GM19438 (cell line): ENCODE measurements around the gene PIK3C2A.
"Not testable (repeated sequence)": the region's sequence is repeated elsewhere in the genome, so short reads cannot be mapped to it uniquely, and the experiment has no call there.

ENCODE experiments used
- ATAC-seq: cut with Tn5 transposase; IDR thresholded peaks from one replicate; pipeline ENCODE4 v1.9.1; 2021; ENCODE audit warnings: low read depth; ENCODE audit not compliant: unreplicated experiment

The PIK3C2A gene

GRCh38 chr11:17207317-17208256 is at the start of gene PIK3C2A:
Gene PIK3C2A, minus strand, starts transcription at chr11:17207986. Its CDS starts 38,245 bp downstream, at chr11:17169741.
- peak; percentile 96 for ATAC-seq

- no peak for ATAC-seq
These were observed 49.4 kb upstream of the PIK3C2A start for GRCh38 chr11:17257196-17257595.

- ATAC-seq, result no peak
These were observed 48.7 kb upstream of the PIK3C2A start for GRCh38 chr11:17256512-17256911.

GRCh38 chr11:17252704-17253103 is 44.9 kb upstream of the PIK3C2A start:
- no peak for ATAC-seq

- ATAC-seq, result no peak
These were observed 43.0 kb upstream of the PIK3C2A start for GRCh38 chr11:17250561-17251350.

- no peak for ATAC-seq
These were observed 36.3 kb upstream of the PIK3C2A start for GRCh38 chr11:17244046-17244445.

GRCh38 chr11:17242954-17243353 is 35.2 kb upstream of the PIK3C2A start:
- not testable (repeated sequence) for ATAC-seq

- ATAC-seq, result no peak
These were observed 33.0 kb upstream of the PIK3C2A start for GRCh38 chr11:17240780-17241179.

GRCh38 chr11:17239927-17240326 is 32.1 kb upstream of the PIK3C2A start:
- not testable (repeated sequence) for ATAC-seq

- no peak for ATAC-seq
These were observed 30.6 kb upstream of the PIK3C2A start for GRCh38 chr11:17238377-17238776.

GRCh38 chr11:17233101-17233500 is 25.3 kb upstream of the PIK3C2A start:
- ATAC-seq, result no peak

- ATAC-seq, result peak; percentile 93
These were observed 23.4 kb upstream of the PIK3C2A start for GRCh38 chr11:17230867-17231851.

GRCh38 chr11:17229481-17230152 is 21.8 kb upstream of the PIK3C2A start:
- no peak for ATAC-seq

- not testable (repeated sequence) for ATAC-seq
These were observed 20.6 kb upstream of the PIK3C2A start for GRCh38 chr11:17228186-17228925.

GRCh38 chr11:17224727-17225126 is 16.9 kb upstream of the PIK3C2A start:
- no peak for ATAC-seq

- no peak for ATAC-seq
These were observed 14.2 kb upstream of the PIK3C2A start for GRCh38 chr11:17221968-17222367.

GRCh38 chr11:17219016-17219415 is 11.2 kb upstream of the PIK3C2A start:
- ATAC-seq, result no peak

- no peak for ATAC-seq
These were observed 10.6 kb upstream of the PIK3C2A start for GRCh38 chr11:17218403-17218802.

GRCh38 chr11:17217401-17217800 is 9.6 kb upstream of the PIK3C2A start:
- ATAC-seq, result no peak
